Hematopoietic multipotent progenitor cell treated with erythropoietin and hydrocortisone succinate and interleukin-3 and kit ligand, for 6 days (in vitro differentiated cells): ENCODE results near the gene AHCY.
"Not testable (repeated sequence)": the region's sequence is repeated elsewhere in the genome, so short reads cannot be mapped to it uniquely, and the experiment has no call there.

Source experiments
- DNase-seq: peaks from one replicate; pipeline ENCODE4 v3.0.0-alpha.2; 2015

AHCY gene

GRCh38 chr20:34296468-34296867, 6.7 kb downstream of the AHCY start:
- DNase-seq = no peak

- DNase-seq = no peak
Observed at GRCh38 chr20:34295284-34295683, 7.9 kb downstream of the AHCY start.

GRCh38 chr20:34294563-34294962, 8.6 kb downstream of the AHCY start:
- no peak for DNase-seq

GRCh38 chr20:34293589-34293988, 9.6 kb downstream of the AHCY start:
- DNase-seq = no peak

- DNase-seq = no peak
Observed at GRCh38 chr20:34293119-34293518, 10.0 kb downstream of the AHCY start.

- DNase-seq = no peak
Observed at GRCh38 chr20:34292496-34292895, 10.7 kb downstream of the AHCY start.

- no peak for DNase-seq
Observed at GRCh38 chr20:34290471-34290870, 12.7 kb downstream of the AHCY start.

- not testable (repeated sequence) for DNase-seq
Observed at GRCh38 chr20:34287500-34287899, 15.7 kb downstream of the AHCY start.

- DNase-seq = no peak
Observed at GRCh38 chr20:34285450-34285849, 17.7 kb downstream of the AHCY start.

GRCh38 chr20:34283844-34284243, 19.3 kb downstream of the AHCY start:
- DNase-seq = no peak

GRCh38 chr20:34282041-34282440, 21.1 kb downstream of the AHCY start:
- DNase-seq = no peak

GRCh38 chr20:34281177-34281576, 22.0 kb downstream of the AHCY start:
- no peak for DNase-seq

GRCh38 chr20:34274694-34275093, 28.5 kb downstream of the AHCY start:
- no peak for DNase-seq

GRCh38 chr20:34271956-34272355, 31.2 kb downstream of the AHCY start:
- DNase-seq = no peak

- DNase-seq = no peak
Observed at GRCh38 chr20:34269996-34270627, 33.0 kb downstream of the AHCY start.

- peak; percentile 41 for DNase-seq
Observed at GRCh38 chr20:34268851-34269636, 34.1 kb downstream of the AHCY start.

GRCh38 chr20:34268145-34268544, 35.0 kb downstream of the AHCY start:
- DNase-seq = no peak

- DNase-seq = no peak
Observed at GRCh38 chr20:34264141-34264540, 39.0 kb downstream of the AHCY start.

- DNase-seq = not testable (repeated sequence)
Observed at GRCh38 chr20:34263468-34263867, 39.7 kb downstream of the AHCY start.

GRCh38 chr20:34262488-34263288, 40.5 kb downstream of the AHCY start:
- no peak for DNase-seq

GRCh38 chr20:34260208-34260942, 42.8 kb downstream of the AHCY start:
- no peak for DNase-seq

- no peak for DNase-seq
Observed at GRCh38 chr20:34256629-34257124, 46.5 kb downstream of the AHCY start.

- no peak for DNase-seq
Observed at GRCh38 chr20:34254979-34255378, 48.2 kb downstream of the AHCY start.
